ENCODE measurements around the gene CHI3L2.
A peak's percentile ranks its signal among the peaks of the same experiment; 100 is the strongest.

CHI3L2 gene

DNA sequence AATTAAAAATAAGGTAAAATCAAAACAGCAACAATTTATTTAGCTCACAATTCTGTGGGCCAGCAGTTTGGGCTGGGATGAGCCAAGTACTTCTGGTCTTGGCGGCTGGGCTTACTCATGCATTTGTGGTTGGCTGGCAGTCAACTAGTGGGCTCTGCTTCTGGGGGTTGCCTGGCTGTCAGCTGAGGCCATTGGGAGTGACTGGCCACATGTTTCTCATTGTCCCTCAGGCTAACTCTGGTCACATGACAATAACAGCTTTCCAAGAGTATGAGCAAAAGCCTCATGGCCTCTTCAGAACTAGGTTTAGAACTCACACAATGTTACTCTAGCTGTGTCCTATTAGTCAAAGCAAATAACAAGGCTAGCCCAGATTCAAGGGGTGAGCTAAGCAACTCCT lies 47.6 kb downstream of the CHI3L2 start:
- H3K27me3 ChIP-seq, result peaks cover 0 to 19% of the 10 kb centered on the region in 2 donors
- no peaks in the 10 kb centered on the region for H3K36me3 ChIP-seq
- no peaks in the 10 kb centered on the region for H3K9me3 ChIP-seq
- H3K4me3 ChIP-seq, result no peak overlapping the region
- DNase-seq, result peak; percentile 71 to 73
- H3K4me1 ChIP-seq, result peaks cover 0 to 10% (median 0%) of the 10 kb centered on the region in 4 donors
- intact Hi-C loops (cut with DNase I; ENCODE audit: low total_unique reads), result no loop called here
- TF ChIP-seq, protein P1, sequence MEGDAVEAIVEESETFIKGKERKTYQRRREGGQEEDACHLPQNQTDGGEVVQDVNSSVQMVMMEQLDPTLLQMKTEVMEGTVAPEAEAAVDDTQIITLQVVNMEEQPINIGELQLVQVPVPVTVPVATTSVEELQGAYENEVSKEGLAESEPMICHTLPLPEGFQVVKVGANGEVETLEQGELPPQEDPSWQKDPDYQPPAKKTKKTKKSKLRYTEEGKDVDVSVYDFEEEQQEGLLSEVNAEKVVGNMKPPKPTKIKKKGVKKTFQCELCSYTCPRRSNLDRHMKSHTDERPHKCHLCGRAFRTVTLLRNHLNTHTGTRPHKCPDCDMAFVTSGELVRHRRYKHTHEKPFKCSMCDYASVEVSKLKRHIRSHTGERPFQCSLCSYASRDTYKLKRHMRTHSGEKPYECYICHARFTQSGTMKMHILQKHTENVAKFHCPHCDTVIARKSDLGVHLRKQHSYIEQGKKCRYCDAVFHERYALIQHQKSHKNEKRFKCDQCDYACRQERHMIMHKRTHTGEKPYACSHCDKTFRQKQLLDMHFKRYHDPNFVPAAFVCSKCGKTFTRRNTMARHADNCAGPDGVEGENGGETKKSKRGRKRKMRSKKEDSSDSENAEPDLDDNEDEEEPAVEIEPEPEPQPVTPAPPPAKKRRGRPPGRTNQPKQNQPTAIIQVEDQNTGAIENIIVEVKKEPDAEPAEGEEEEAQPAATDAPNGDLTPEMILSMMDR (IDR thresholded peaks at IDR 0.05), result no peak
- no peak overlapping the region for H3K27ac ChIP-seq

DNA sequence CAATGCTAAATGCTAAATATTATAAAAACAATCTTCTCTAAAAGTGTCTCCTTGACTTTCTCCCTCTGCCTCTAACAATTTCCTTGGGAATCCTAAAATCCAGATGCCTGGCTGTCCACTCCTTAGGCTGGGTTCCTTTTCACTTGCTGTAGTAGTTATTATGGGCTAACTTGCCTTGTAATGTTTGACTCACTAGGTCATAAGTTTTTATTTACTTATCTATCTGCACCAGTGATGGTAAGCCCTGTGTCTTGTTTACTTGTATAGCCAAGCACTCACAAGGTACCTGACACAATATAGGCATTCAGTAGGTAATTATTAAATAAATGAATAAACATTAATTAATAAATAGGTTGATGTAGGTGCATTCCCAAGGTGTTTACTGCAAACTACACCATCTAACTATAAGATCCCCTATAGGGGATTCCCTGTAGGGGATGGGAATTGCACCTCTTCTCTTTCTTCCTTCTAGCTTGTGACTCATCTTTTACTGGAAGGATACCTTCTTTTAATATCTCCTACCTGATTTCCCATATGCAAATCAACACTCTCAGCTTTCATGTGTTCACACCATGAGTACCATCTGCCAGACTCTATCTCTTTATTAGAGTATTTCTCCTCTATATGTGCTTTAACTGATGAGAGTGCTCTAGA lies 48.4 kb downstream of the CHI3L2 start:
- TF ChIP-seq, protein P1 (IDR thresholded peaks at IDR 0.05), result no peak
- Histone ChIP-seq H3K4me1 (peaks cover 0 to 6% (median 0%) of the 10 kb centered on the region in 4 donors), H3K27ac (no peak overlapping the region), H3K36me3 (no peaks in the 10 kb centered on the region), H3K27me3 (peaks cover 0 to 10% of the 10 kb centered on the region in 2 donors), H3K9me3 (no peaks in the 10 kb centered on the region), H3K4me3 (no peak overlapping the region)
- no peak for DNase-seq
- intact Hi-C loops (cut with DNase I; ENCODE audit: low total_unique reads), result no loop called here

DNA sequence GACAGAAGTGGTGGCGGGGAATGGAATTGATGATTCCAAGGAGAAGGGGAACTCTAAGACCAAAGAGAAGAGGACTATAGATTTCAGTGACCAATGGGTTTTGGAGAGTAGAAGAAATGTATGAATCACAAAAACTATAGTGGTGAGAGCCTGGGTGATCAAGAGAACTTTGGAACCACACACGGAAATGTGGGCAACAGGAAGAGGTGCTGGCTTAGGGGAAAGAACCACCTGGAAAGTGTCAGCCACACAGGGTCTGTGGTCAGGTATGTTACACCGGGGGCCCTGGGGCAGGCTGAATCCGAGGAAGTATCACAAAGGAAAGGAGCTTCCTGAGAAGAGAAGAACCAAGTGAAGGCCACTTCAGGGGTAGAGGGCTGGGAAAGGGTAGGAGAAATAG lies 51.6 kb downstream of the CHI3L2 start:
- DNase-seq, result no peak
- intact Hi-C loops (cut with DNase I; ENCODE audit: low total_unique reads), result no loop called here
- no peak overlapping the region for H3K27ac ChIP-seq
- H3K27me3 ChIP-seq, result no peaks in the 10 kb centered on the region
- H3K4me1 ChIP-seq, result no peaks in the 10 kb centered on the region
- H3K9me3 ChIP-seq, result no peaks in the 10 kb centered on the region
- H3K36me3 ChIP-seq, result no peaks in the 10 kb centered on the region
- TF ChIP-seq, protein P1 (IDR thresholded peaks at IDR 0.05), result no peak
- no peak overlapping the region for H3K4me3 ChIP-seq

DNA sequence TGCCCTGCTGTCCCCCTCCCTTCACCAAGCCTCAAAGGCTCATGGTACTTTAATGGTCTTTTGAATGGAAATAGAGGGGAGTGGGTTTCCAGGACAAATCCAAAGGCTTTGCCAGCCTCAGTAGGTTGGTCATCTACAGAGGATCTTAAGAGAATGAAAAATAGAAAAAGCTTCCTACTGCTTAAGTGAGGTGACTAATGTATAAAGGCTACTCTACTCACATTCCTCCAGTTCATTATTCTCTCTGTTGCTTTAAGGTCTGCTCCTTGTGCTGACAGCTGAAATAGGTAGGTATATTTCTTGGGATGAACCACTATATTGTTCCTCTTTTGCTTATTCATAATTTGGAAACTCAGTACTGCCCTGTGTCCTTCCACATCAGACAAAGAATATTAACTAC lies 52.8 kb downstream of the CHI3L2 start:
- H3K4me3 ChIP-seq, result no peak overlapping the region
- H3K4me1 ChIP-seq, result no peaks in the 10 kb centered on the region
- no peak overlapping the region for H3K27ac ChIP-seq
- H3K36me3 ChIP-seq, result no peaks in the 10 kb centered on the region
- no peaks in the 10 kb centered on the region for H3K27me3 ChIP-seq
- no peak for DNase-seq
- TF ChIP-seq, protein P1 (IDR thresholded peaks at IDR 0.05), result no peak
- intact Hi-C loops (cut with DNase I; ENCODE audit: low total_unique reads), result no loop called here
- no peaks in the 10 kb centered on the region for H3K9me3 ChIP-seq

DNA sequence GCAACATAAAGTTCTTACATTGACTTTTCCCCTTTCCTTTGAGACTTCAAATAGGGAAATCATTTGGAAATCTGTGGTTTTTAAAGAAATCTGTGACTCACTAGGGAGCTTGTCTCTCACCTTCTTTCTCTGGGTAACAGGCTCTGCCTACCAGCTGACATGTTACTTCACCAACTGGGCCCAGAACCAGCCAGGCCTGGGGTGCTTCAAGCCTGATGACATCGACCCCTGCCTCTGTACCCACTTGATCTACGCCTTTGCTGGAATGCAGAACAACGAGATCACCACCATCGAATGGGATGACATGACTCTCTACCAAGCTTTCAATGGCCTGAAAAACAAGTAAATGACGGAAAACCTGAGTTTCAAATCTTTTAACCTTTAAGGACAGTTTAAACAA lies 53.9 kb downstream of the CHI3L2 start:
- Histone ChIP-seq H3K36me3 (no peaks in the 10 kb centered on the region), H3K9me3 (no peaks in the 10 kb centered on the region), H3K27me3 (no peaks in the 10 kb centered on the region), H3K4me3 (no peak overlapping the region), H3K27ac (no peak overlapping the region), H3K4me1 (no peaks in the 10 kb centered on the region)
- intact Hi-C loops (cut with DNase I; ENCODE audit: low total_unique reads), result no loop called here
- TF ChIP-seq, protein P1 (IDR thresholded peaks at IDR 0.05), result no peak
- DNase-seq, result no peak

DNA sequence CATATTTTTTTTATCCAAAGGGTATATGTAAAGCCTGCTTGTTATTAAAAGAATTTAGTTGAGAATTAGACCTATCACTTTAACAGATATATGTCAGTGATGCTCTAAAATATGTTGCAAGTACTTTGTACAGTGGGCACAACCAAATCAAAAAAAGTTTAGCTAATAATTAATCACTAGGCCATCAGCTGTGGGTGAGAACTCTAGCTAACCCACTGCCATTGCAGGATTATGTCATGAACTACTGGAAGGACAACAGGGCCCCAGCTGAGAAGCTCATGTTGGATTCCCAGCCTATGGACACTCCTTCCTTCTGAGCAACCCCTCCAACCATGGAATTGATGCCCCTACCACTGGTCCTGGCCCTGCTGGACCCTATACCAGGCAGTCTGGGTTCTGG lies 56.3 kb downstream of the CHI3L2 start:
- Histone ChIP-seq H3K9me3 (no peaks in the 10 kb centered on the region), H3K27ac (no peak overlapping the region), H3K4me1 (no peaks in the 10 kb centered on the region), H3K27me3 (no peaks in the 10 kb centered on the region), H3K4me3 (no peak overlapping the region), H3K36me3 (no peaks in the 10 kb centered on the region)
- no peak for DNase-seq
- TF ChIP-seq, protein P1 (IDR thresholded peaks at IDR 0.05), result no peak
- intact Hi-C loops (cut with DNase I; ENCODE audit: low total_unique reads), result no loop called here

Data from tibial artery (tissue), 4 donors.